ENCODE results near the gene PRKAR1B.

Gene PRKAR1B

DNA sequence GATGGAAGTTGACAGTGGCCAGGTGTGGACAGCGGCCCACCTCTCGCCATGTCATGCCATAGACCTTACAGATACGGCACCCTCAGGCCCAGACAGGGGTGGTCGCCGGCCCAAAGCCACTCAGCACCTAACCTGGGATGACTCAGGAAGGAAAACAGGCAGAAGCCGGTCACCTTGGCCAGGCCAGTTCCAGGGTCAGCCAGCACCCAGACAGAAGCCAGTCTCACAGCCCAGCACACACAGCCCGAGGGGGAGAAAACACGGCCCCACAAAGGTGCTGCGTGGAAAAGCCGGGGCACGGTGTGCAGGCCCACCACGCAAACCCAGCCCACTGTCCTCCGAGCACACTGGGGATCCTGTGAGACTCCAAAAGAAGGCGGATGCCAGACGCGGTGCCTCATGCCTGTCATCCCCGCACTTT, 95.8 kb downstream of the PRKAR1B start (continued):
- TF ChIP-seq, protein P1, sequence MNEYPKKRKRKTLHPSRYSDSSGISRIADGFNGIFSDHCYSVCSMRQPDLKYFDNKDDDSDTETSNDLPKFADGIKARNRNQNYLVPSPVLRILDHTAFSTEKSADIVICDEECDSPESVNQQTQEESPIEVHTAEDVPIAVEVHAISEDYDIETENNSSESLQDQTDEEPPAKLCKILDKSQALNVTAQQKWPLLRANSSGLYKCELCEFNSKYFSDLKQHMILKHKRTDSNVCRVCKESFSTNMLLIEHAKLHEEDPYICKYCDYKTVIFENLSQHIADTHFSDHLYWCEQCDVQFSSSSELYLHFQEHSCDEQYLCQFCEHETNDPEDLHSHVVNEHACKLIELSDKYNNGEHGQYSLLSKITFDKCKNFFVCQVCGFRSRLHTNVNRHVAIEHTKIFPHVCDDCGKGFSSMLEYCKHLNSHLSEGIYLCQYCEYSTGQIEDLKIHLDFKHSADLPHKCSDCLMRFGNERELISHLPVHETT (tag by site-specific recombination; IDR thresholded peaks at IDR 0.05): no peak
- TF ChIP-seq WT1 (tag by site-specific recombination; IDR thresholded peaks at IDR 0.05) (no peak), ZNF843 (tag by site-specific recombination; IDR thresholded peaks at IDR 0.05) (no peak), ZNF350 (tag by site-specific recombination; IDR thresholded peaks at IDR 0.05) (no peak), ZNF623 (tag by site-specific recombination; IDR thresholded peaks at IDR 0.05) (no peak), ZNF624 (tag by site-specific recombination; IDR thresholded peaks at IDR 0.05) (no peak), ZNF48 (tag by site-specific recombination; IDR thresholded peaks at IDR 0.05) (no peak), KLF16 (tag by site-specific recombination; IDR thresholded peaks at IDR 0.05) (no peak), ZNF324 (tag by site-specific recombination; IDR thresholded peaks at IDR 0.05) (no peak)
- TF ChIP-seq, protein P2, sequence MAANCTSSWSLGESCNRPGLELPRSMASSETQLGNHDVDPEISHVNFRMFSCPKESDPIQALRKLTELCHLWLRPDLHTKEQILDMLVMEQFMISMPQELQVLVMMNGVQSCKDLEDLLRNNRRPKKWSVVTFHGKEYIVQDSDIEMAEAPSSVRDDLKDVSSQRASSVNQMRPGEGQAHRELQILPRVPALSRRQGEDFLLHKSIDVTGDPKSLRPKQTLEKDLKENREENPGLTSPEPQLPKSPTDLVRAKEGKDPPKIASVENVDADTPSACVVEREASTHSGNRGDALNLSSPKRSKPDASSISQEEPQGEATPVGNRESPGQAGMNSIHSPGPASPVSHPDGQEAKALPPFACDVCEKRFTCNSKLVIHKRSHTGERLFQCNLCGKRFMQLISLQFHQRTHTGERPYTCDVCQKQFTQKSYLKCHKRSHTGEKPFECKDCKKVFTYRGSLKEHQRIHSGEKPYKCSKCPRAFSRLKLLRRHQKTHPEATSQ (tag by site-specific recombination; IDR thresholded peaks at IDR 0.05): no peak

DNA sequence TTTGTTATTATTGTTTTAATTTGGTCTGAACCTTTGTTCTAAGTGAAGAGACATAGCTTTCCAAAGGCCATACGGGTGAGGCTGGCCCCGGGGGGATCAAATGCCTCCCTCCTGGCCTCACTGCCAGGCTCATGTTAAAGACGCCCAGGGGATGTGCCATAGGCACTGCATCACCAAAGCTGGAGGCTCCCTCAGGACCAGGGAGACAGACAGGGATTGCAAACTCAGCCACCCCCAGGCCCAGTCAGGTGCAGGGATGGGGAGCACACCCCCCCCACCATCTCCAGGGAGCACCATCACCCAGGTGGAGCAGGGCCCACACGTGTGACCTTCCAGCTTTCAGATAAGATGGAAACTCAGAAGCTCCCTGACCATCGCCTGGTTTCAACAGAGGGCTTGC, 96.5 kb downstream of the PRKAR1B start:
- ChIA-PET CTCF (interaction anchor here (0.7 kb wide), 1 partner anchor 299 kb away, joined by 3 read pairs; no protein-coding TSS in a partner anchor), POLR2A (interaction anchor here (0.6 kb wide), 1 partner anchor 10 kb away, joined by 3 read pairs; no protein-coding TSS in a partner anchor)
- TF ChIP-seq, protein P3, sequence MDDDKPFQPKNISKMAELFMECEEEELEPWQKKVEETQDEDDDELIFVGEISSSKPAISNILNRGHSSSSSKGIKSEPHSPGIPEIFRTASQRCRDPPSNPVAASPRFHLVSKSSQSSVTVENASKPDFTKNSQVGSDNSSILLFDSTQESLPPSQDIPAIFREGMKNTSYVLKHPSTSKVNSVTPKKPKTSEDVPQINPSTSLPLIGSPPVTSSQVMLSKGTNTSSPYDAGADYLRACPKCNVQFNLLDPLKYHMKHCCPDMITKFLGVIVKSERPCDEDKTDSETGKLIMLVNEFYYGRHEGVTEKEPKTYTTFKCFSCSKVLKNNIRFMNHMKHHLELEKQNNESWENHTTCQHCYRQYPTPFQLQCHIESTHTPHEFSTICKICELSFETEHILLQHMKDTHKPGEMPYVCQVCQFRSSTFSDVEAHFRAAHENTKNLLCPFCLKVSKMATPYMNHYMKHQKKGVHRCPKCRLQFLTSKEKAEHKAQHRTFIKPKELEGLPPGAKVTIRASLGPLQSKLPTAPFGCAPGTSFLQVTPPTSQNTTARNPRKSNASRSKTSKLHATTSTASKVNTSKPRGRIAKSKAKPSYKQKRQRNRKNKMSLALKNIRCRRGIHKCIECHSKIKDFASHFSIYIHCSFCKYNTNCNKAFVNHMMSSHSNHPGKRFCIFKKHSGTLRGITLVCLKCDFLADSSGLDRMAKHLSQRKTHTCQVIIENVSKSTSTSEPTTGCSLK (tag by site-specific recombination; IDR thresholded peaks at IDR 0.05): no peak
- TF ChIP-seq, protein P4, sequence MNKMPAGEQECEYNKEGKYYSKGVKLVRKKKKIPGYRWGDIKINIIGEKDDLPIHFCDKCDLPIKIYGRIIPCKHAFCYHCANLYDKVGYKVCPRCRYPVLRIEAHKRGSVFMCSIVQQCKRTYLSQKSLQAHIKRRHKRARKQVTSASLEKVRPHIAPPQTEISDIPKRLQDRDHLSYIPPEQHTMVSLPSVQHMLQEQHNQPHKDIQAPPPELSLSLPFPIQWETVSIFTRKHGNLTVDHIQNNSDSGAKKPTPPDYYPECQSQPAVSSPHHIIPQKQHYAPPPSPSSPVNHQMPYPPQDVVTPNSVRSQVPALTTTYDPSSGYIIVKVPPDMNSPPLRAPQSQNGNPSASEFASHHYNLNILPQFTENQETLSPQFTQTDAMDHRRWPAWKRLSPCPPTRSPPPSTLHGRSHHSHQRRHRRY (tag by site-specific recombination; IDR thresholded peaks at IDR 0.05): no peak
- no peak for TF ChIP-seq ZNF791 (tag by site-specific recombination; IDR thresholded peaks at IDR 0.05)
- H3K9me3 ChIP-seq (ENCODE audit: control insufficient read depth, insufficient read depth, low read depth, low read length): no peaks in the 10 kb centered on the region
- H3K36me3 ChIP-seq (ENCODE audit: control insufficient read depth in 2 of 2, insufficient read depth in 1 of 2, low read length in 2 of 2): no peaks in the 10 kb centered on the region
- H3K4me3 ChIP-seq (ENCODE audit: low read depth, low read length): no peak overlapping the region
- no peak overlapping the region for H3K27ac ChIP-seq (ENCODE audit: extremely low read depth, low read depth, low read length)
- no peaks in the 10 kb centered on the region for H3K4me1 ChIP-seq (ENCODE audit: control insufficient read depth, insufficient read depth, low read length)

DNA sequence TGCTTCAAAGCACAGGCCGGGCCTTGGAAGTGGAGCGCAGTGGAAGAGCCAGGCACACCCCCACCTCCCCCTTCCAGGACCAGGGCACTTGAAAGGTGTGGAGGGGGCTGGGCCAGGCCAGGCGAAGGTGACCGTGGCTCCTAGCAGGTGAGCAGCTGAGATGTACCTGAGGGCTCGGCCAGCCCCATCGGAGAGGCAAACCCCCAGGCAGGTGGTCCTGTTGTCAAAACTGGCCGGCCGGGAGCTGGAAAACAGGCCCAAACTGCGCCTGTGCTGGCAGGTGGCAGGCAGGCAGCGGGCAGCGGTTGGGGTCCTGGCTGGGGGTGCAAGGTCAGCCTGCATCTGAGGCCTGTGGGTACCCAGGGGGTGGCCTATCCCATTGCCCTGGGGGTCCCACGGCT, 97.0 kb downstream of the PRKAR1B start:
- CTCF ChIA-PET: no interaction called here
- no peaks in the 10 kb centered on the region for H3K9me3 ChIP-seq (ENCODE audit: control insufficient read depth, insufficient read depth, low read depth, low read length)
- no peaks in the 10 kb centered on the region for H3K36me3 ChIP-seq (ENCODE audit: control insufficient read depth in 2 of 2, insufficient read depth in 1 of 2, low read length in 2 of 2)
- no peak overlapping the region for H3K4me3 ChIP-seq (ENCODE audit: low read depth, low read length)
- no peaks in the 10 kb centered on the region for H3K4me1 ChIP-seq (ENCODE audit: control insufficient read depth, insufficient read depth, low read length)
- H3K27ac ChIP-seq (ENCODE audit: extremely low read depth, low read depth, low read length): no peak overlapping the region
- TF ChIP-seq ZNF660 (tag by site-specific recombination; IDR thresholded peaks at IDR 0.05) (no peak), ZNF274 (IDR thresholded peaks at IDR 0.05; ENCODE audit: low read length) (no peak), ZNF274 (tag by site-specific recombination; IDR thresholded peaks at IDR 0.05; ENCODE audit: borderline replicate concordance) (no peak), KLF10 (tag by site-specific recombination; IDR thresholded peaks at IDR 0.05) (no peak)
- POLR2A ChIA-PET: no interaction called here
